GM12873 (cell line): ENCODE data around the gene STON2.

ENCODE experiments used
- CTCF ChIP-seq: IDR thresholded peaks from 2 replicates; pipeline ENCODE4 v1.5.1; 2012; ENCODE audit warnings: low read depth, mild to moderate bottlenecking, moderate library complexity, low read length, control low read depth; ENCODE audit not compliant: insufficient read depth; ENCODE audit errors: missing control alignments

STON2 gene

GRCh38 chr14:81329640-81330381, 70.3 kb downstream of the STON2 start:
- no peak for TF ChIP-seq CTCF

DNA sequence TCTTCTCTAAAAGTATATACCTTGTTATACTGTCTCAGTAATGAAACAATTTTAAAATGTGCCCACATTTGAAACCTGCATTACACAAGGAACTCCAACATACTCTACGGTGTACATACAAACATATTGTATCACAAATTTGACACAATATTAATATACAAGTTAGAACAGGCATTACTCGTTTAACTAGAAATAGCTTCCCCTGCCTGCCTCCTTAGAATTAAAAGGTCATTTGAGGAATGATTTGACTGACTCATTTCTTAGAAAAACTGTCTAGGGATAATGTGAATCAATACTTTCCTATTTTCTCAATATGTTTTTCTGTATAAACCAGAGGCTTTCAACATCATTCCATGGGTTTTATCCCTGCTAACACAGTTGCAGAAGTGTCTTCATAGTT, 73.7 kb downstream of the STON2 start:
- no peak for TF ChIP-seq CTCF

- TF ChIP-seq CTCF = no peak
Measured at GRCh38 chr14:81324011-81324410, 76.1 kb downstream of the STON2 start.

DNA sequence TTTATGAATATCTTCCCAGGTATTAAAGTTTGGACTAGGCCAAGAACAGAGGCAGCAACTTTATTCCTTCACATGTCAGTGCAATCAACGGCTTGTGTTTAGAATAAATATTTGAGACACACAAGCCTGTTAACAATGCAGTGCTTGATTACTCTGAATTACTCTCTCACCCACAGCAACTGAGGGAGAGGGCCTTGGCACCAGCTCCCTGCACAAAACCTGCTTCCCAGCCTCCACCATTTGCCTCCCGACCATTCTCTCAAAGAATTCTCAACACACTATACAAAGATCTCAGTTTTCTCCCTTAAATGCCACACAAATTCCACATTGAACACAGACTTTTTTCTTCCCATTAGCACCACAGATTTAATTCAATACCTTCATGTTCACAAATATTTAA, 77.0 kb downstream of the STON2 start:
- no peak for TF ChIP-seq CTCF

- TF ChIP-seq CTCF = no peak
Measured at GRCh38 chr14:81319946-81320345, 80.2 kb downstream of the STON2 start.

DNA sequence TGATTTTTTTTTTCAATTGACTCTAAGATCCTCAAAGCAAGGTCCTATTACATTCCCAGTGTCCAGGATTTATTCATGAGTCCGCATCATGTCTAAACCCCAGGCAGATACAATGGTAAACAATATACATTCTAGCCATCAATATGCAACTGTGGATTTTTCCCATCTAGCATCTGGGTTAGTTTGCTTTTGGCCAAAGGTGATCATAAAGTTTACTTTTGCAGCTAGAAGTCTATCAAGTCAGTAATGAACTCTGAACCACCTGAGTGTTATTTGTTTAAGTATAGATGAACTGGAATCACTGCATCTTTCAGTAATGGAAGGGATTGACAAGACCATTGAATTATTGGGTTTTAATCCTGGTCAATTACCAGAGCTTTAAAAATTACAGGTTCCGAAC, 80.8 kb downstream of the STON2 start:
- no peak for TF ChIP-seq CTCF

DNA sequence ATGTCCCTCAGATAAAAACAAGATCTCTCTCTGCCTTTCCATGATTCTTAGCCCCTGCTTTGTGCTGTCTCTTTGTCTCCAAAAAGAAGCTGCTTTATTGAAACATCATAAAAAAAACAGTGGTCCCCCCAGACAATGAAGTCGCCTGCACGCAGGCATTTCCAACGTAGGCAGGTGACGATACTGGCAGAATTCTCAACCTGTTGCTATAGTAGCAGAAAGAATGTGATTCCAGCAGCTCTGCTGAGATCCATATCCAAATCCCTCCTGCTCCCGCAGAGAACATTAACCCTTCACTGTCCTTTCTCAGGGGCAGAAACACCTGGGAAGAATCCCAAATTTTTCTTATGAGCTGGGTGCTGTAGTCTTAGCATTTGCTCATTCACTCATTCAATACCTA, 84.8 kb downstream of the STON2 start:
- TF ChIP-seq CTCF = no peak
